ENCODE measurements around the gene TMEM9.

TMEM9 gene

GRCh38 chr1:201138311-201138840, 15.9 kb downstream of the TMEM9 start:
- no peak for DNase-seq (ENCODE audit: low spot score)
- H3K4me3 ChIP-seq: peak overlapping the region; percentile 37
- H3K27ac ChIP-seq: peak overlapping the region; percentile 63 to 91
- TF ChIP-seq CTCF (IDR thresholded peaks at IDR 0.05): no peak

- TF ChIP-seq CTCF (IDR thresholded peaks at IDR 0.05): no peak
- DNase-seq (ENCODE audit: low spot score): peak; percentile 83
- Histone ChIP-seq H3K27ac (peak overlapping the region; percentile 63 to 91), H3K4me3 (peak overlapping the region; percentile 37)
Observed at GRCh38 chr1:201137579-201138310, 16.5 kb downstream of the TMEM9 start.

GRCh38 chr1:201137024-201137392, 17.3 kb downstream of the TMEM9 start:
- peak overlapping the region; percentile 63 to 91 for H3K27ac ChIP-seq

GRCh38 chr1:201136355-201137023, 17.8 kb downstream of the TMEM9 start:
- peak overlapping the region; percentile 63 to 91 for H3K27ac ChIP-seq
- no peak overlapping the region for H3K4me3 ChIP-seq
- no peak for DNase-seq (ENCODE audit: low spot score)
- TF ChIP-seq CTCF (IDR thresholded peaks at IDR 0.05): no peak

More at GRCh38 chr1:201137024-201137392, 17.3 kb downstream of the TMEM9 start:
- H3K4me3 ChIP-seq: no peak overlapping the region
- DNase-seq (ENCODE audit: low spot score): no peak
- TF ChIP-seq CTCF (IDR thresholded peaks at IDR 0.05): no peak

GRCh38 chr1:201134405-201134804, 19.9 kb downstream of the TMEM9 start:
- TF ChIP-seq CTCF (IDR thresholded peaks at IDR 0.05): no peak
- no peak for DNase-seq (ENCODE audit: low spot score)
- H3K4me3 ChIP-seq: no peak overlapping the region
- no peak overlapping the region for H3K27ac ChIP-seq

- DNase-seq (ENCODE audit: low spot score): no peak
Observed at GRCh38 chr1:201131398-201131797, 22.9 kb downstream of the TMEM9 start.

More at GRCh38 chr1:201131398-201131797, 22.9 kb downstream of the TMEM9 start:
- Histone ChIP-seq H3K27ac (no peak overlapping the region), H3K4me3 (no peak overlapping the region)
- TF ChIP-seq CTCF (IDR thresholded peaks at IDR 0.05): no peak

Data from coronary artery (tissue), 2 donors.